NCI-H1417 (cell line): ENCODE measurements around the gene CAMTA1.

Experiments
- DNase-seq, 3 experiments: peaks; one replicate each; lab custom pipeline; 2025; lab: John Stamatoyannopoulos, UW

CAMTA1 gene

GRCh38 chr1:7190261-7190660 is 405.0 kb downstream of the CAMTA1 start:
- no peak for DNase-seq

GRCh38 chr1:7192453-7192852 is 407.2 kb downstream of the CAMTA1 start:
- DNase-seq, result no peak

DNA sequence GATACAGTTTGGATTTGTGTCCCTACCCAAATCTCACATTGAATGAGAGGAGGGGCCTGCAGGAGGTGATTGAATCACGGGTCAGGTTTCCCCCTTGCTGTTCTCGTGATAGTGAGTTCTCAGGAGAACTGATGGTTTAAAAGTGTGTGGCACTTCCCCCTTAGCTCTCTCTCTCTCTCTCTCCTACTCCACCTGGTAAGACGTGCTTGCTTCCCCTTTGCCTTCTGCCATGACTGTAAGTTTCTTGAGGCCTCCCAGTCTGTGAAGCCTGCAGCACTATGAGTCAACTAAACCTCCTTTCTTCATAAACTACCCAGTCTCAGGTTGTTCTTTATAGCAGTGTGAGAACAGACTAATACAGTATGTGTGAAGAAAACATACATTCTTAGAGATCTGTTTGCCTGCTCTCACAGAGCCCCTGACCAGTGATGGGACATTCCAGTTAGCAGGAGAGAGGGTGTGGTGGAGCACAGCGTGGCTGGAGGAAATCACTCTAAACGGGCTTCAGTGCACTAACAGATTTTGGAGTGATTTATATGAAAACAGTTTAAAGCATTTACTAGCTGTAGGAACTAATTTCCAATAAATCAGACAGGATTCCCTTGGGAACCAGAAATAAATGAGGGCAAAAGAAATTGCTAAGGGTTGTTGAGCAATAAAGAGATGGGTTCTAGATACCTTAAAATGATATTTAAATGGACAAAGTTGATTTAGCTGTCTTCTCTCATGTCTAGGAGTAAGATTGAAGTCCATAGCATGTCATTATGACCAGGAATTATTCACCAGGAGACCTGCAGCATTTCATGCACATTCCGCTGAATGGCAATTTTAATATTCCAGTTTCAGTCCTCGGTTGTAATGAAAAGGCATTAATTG is 411.0 kb downstream of the CAMTA1 start:
- DNase-seq, result no peak

DNA sequence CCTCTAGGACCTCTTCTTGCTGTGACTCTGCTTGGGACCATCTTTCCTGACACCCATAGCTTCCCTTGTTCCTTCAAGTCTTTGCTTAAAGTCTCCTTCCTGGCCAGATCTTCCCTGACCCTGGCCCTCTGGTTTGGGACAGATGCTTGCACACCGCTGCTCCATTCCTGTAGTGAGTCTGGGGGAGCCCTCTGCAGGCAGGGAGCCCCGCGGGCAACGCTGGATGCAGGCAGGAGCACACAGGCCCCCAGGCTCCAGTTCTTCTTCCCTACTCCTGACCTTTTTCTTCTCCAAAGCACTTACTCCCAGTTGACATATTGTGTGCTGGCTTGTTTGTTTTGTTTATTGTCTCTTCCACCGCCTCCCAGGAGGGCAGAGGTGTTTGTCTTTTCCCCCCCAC is 413.4 kb downstream of the CAMTA1 start:
- no peak for DNase-seq

GRCh38 chr1:7199077-7199779 is 414.0 kb downstream of the CAMTA1 start:
- peak in 2 of 3 experiments; percentile 76 to 86 for DNase-seq

DNA sequence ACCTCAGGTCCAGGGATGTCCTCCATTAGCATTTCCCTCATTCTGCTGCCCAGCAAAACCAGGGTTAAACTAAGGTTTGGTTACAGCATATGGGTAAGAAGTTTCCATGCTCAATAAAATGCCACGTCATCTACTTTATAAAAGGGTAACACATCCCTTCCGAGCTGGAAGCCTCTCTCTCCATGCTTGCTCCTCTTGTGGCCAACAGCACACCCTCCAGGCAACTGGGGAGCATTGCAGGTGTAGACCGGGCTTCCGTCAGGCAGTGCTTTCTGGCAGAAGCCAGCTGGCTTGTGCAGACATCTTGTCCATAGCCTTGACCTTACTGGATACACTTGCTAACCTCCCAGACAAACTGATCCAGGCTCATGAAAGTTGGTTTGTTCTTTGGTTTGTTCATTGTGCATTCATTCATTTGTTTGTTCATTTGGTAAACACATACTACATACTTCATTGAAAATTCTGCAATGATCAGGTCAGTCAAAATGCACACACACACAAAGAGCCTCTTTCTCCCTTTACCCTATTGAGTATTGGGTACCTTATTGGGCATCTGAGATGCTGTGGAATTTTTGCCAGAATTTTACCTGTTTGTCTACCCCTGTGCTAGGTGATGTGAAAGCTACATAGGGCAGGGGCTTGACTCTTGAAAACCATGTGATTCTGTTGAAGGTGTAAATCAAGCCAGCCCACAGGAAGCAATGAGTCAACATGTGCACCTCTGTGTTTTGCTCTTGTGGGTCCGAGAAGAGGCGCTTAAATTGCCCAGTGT is 422.8 kb downstream of the CAMTA1 start:
- DNase-seq, result peak; percentile 15 to 82 (median 35)

DNA sequence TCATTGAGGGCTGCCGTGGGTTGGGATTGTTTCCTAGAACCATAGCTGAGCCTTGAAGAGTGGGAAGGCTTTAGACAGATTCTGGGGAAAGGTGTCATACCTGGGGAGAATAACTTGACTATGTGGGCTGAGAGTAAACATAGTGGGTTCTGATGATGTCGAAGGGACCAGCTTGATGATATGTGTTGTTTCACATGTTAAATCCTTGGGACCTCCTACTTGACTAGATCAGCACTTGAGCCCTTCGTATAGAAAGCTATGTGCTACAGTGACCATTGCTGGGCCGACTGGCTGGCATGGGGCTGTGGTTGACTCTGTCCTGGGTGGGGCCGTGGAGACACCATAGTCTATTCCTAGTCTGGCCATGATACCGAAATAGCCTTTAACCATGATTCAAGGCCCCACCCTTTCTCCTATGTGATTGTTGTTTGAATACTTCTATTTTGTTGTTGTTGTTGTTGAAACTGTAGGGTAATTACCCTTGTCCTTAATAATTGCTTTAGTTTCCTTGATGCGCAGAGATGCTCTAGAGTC is 423.5 kb downstream of the CAMTA1 start:
- no peak for DNase-seq

GRCh38 chr1:7209336-7209735 is 424.1 kb downstream of the CAMTA1 start:
- DNase-seq, result no peak

- peak; percentile 30 to 81 (median 74) for DNase-seq
Observed at GRCh38 chr1:7218210-7218832, 433.1 kb downstream of the CAMTA1 start.

- DNase-seq, result peak in 2 of 3 experiments; percentile 54 to 85
Observed at GRCh38 chr1:7219031-7219430, 433.8 kb downstream of the CAMTA1 start.

GRCh38 chr1:7220007-7220406 is 434.8 kb downstream of the CAMTA1 start:
- no peak for DNase-seq

DNA sequence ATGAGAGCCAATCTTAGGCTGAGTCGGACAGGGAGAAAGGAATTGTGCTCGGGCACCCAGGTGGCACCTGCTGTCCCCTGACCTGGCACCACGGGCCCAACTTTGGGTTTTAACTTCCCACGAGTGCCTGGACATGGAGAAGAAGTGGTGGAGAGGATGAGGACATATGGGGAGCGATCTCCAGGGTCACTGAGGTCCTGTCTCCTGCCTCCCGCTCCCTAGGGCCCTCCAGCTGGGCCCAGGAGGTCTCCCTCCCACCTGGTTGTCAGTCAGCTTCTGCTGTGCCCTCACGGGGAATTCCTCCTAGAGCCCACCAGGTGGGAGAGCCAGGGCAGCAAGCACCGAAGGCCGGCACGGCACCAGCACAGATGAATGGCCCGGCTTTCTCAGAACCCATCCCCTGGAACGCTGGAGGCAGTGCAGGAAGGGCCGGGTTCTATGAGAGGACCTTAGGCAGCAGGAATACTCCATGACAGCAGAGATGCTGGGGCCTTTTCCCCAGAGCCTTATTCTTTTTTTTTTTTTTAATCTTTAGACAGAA is 435.5 kb downstream of the CAMTA1 start:
- no peak for DNase-seq

- no peak for DNase-seq
Observed at GRCh38 chr1:7221826-7222694, 436.8 kb downstream of the CAMTA1 start.

GRCh38 chr1:7222695-7223015 is 437.4 kb downstream of the CAMTA1 start:
- no peak for DNase-seq

DNA sequence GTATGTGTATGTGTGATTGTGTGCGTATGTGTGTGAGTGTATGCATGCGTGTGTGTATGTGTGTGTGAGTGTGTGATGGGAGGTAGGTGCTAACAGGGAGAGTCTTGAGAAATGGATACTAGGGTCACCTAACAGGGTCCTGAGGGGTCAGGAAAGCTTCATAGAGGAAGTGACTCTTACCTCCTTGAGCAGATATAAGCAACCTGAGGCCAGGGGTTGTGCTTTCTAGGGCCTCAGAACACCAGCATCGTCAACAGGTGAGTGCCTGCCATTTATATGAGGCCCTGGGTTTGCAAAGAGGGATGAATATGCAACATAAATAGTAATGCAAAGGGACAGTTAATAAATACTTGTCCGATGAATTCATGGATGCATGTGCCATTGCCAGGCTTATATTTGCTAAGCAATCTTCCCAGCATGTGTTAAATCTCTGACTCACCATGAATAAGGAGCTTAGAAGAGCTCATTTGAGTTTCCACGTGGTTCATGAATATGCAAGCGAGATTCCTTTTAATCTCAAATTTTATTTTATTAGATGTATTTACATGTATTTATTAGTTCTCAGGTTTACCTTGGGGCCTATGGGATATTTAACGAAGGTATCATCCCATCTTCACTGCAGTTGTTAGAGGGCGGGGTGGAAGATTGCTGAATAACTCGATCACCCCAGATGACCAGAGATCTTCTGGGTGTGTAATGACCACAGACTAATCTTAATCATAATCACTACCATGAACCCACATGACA is 438.3 kb downstream of the CAMTA1 start:
- peak in 2 of 3 experiments; percentile 44 to 87 for DNase-seq

DNA sequence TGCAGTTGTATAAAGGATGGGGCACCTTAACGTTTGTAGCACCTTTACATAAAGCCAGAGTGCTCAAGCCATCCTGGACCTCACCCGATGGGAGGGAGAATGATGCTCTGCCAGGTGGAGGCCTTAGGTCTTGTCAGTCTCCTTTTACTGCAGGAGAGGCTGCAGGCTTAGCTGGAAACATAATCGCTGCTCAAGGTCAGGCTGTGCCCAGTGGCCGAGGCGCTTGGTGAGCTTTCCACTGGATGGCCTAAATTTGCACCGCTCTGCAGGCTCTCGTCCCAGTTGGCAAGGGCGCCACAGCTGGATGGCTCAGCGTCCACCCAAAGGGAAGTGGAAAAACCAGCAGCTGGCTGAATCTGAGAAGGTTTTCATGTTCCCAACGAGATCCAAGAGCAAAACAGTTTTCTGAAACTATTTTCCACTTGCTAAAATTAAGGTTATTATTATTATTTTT is 438.9 kb downstream of the CAMTA1 start:
- DNase-seq, result peak in 1 of 3 experiments; percentile 26

DNA sequence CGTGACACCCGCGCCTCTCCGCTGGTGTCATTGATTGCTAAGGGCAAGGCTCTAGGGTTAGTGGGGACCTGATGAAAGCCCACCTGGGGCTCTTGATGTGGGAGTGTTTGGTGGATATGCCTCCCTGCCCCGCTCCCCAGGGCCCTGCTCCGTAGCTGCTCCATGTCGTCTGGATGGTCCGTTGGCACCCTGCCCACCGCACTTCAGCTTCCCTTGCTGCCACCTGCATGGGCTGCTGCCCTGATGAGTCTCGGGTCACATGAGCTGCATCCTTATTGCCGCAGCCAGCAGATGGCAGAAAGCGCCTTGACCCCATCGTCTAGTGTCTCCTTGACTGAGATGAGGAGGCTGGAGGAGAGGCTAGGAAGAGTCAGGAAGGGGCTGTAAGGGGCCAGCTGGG is 439.4 kb downstream of the CAMTA1 start:
- peak in 2 of 3 experiments; percentile 16 to 72 for DNase-seq

DNA sequence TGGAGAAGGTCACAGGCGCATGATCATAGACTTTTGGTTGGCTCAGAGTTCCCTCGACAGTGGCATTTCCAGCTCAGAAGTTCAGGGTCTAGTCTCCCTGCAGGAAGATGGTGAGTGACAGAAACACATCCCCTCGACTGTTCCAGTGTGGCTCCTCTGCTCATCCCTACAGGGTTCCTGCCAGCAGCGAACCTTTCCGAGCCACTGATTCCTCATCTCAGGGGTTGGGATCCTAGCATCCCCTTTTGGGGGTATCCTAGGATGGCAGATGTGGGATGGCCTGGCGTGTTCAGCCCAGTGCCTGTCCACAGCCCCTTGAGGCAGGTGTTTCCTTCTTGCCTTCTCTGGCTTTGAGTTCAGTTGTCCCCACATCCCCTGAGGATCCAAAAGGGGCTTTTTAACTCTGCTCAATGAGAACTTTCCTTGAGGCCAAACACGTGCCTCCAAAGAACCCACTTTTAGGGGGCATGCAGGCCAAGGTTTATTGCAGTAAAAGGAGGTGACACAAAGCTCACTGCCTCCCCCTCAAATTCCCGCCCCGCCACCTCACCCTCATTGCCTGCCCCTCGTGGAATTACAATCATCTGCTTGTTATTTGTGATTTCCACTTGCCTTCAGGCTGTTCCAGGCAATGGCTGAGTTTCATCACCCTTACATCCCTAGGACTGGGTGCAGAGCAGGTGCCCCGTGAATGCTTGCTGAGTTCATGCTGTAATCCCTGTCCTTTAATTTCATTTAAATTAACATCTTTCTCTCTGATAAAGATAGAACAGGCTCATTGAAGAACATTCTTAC is 440.7 kb downstream of the CAMTA1 start:
- no peak for DNase-seq

- no peak for DNase-seq
Observed at GRCh38 chr1:7227654-7228053, 442.4 kb downstream of the CAMTA1 start.
